KBM-7 (cell line): Measurements from ENCODE around the gene SLC7A8.
"Not testable (repeated sequence)": the region's sequence is repeated elsewhere in the genome, so short reads cannot be mapped to it uniquely, and the experiment has no call there.

ENCODE experiments used
- DNase-seq: peaks from one replicate; pipeline ENCODE4 v3.0.0-alpha.2; 2015
- in situ Hi-C: fragments of 300-500 bp; cut with MboI; formaldehyde crosslinking; loops from 2 replicates; pipeline ENCODE4 v1.14.3; 2020; ENCODE audit warnings: low sequenced_read_pairs, low pct_unique_long_range_greater_than_20kb, mixed read lengths

The SLC7A8 gene

GRCh38 chr14:23120541-23121251 lies 62.8 kb downstream of the SLC7A8 start:
- DNase-seq, result peak; percentile 90
- in situ Hi-C loops, result no loop called here

GRCh38 chr14:23119363-23120327 lies 63.8 kb downstream of the SLC7A8 start:
- in situ Hi-C loops, result no loop called here

GRCh38 chr14:23118506-23119362 lies 64.7 kb downstream of the SLC7A8 start, which contains the start of gene CEBPE:
TSS of gene CEBPE (minus strand) at chr14:23119255. CDS start at chr14:23119091, 164 bp downstream.
- in situ Hi-C loops, result no loop called here
- peak; percentile 46 for DNase-seq

More at GRCh38 chr14:23119363-23120327, 63.8 kb downstream of the SLC7A8 start:
- DNase-seq, result peak; percentile 83

GRCh38 chr14:23117371-23118020 lies 66.0 kb downstream of the SLC7A8 start:
- in situ Hi-C loops, result no loop called here
- DNase-seq, result no peak

- no peak for DNase-seq
- in situ Hi-C loops, result no loop called here
Observed at GRCh38 chr14:23115918-23116317, 67.5 kb downstream of the SLC7A8 start.

GRCh38 chr14:23115039-23115731 lies 68.3 kb downstream of the SLC7A8 start:
- in situ Hi-C loops, result no loop called here

GRCh38 chr14:23114669-23115038 lies 68.8 kb downstream of the SLC7A8 start:
- in situ Hi-C loops, result no loop called here
- no peak for DNase-seq

More at GRCh38 chr14:23115039-23115731, 68.3 kb downstream of the SLC7A8 start:
- DNase-seq, result peak; percentile 13

GRCh38 chr14:23114120-23114458 lies 69.4 kb downstream of the SLC7A8 start:
- in situ Hi-C loops, result no loop called here

GRCh38 chr14:23113431-23114119 lies 69.9 kb downstream of the SLC7A8 start:
- peak; percentile 13 for DNase-seq
- in situ Hi-C loops, result no loop called here

More at GRCh38 chr14:23114120-23114458, 69.4 kb downstream of the SLC7A8 start:
- DNase-seq, result no peak

GRCh38 chr14:23112359-23113178 lies 70.9 kb downstream of the SLC7A8 start:
- in situ Hi-C loops, result no loop called here
- peak; percentile 75 for DNase-seq

GRCh38 chr14:23110579-23111365 lies 72.7 kb downstream of the SLC7A8 start:
- no peak for DNase-seq
- in situ Hi-C loops, result no loop called here

GRCh38 chr14:23109769-23110168 lies 73.7 kb downstream of the SLC7A8 start:
- no peak for DNase-seq
- in situ Hi-C loops, result no loop called here

- DNase-seq, in situ Hi-C loops: not testable (repeated sequence)
Observed at GRCh38 chr14:23108169-23108568, 75.3 kb downstream of the SLC7A8 start.

- DNase-seq, in situ Hi-C loops: not testable (repeated sequence)
Observed at GRCh38 chr14:23107620-23108019, 75.8 kb downstream of the SLC7A8 start.

- in situ Hi-C loops, result no loop called here
- DNase-seq, result no peak
Observed at GRCh38 chr14:23106747-23107045, 76.8 kb downstream of the SLC7A8 start.

GRCh38 chr14:23105348-23105824 lies 78.1 kb downstream of the SLC7A8 start:
- DNase-seq, result no peak
- in situ Hi-C loops, result no loop called here
